Esophagus muscularis mucosa (tissue), 4 donors: Measurements from ENCODE around the gene TACR2. TPM values are rescaled to one million over a fixed set of nuclear protein-coding genes. Genes with fewer than 3 reads are reported as not detected.
A peak's percentile ranks its signal among the peaks of the same experiment; 100 is the strongest.

ENCODE experiments used
- DNase-seq: peaks from one replicate; pipeline ENCODE4 v3.0.0-alpha.2; 2017; ENCODE audit errors: extremely low spot score
- H3K27ac ChIP-seq, 4 donors: fragments of 200-600 bp; sonication (generic); replicated peaks in 1 of 4; 1 replicate in 3 of 4; 2 replicates in 1 of 4; pipeline ENCODE4 v1.5.1; 2016 to 2019; ENCODE audit warnings: mild to moderate bottlenecking in 1 of 4
- H3K27me3 ChIP-seq, 4 donors: fragments of 200-600 bp; sonication (generic); one replicate each; pipeline versions ENCODE4 v1.5.1 to v1.6.0; 2016 to 2019
- H3K36me3 ChIP-seq, 4 donors: fragments of 200-600 bp; sonication (generic); one replicate each; pipeline ENCODE4 v1.5.1; 2016 to 2019
- H3K4me1 ChIP-seq, 4 donors: fragments of 200-600 bp; sonication (generic); one replicate each; pipeline ENCODE4 v1.5.1; 2016 to 2019
- H3K4me3 ChIP-seq, 4 donors: fragments of 200-600 bp; sonication (generic); 1 replicate in 2 of 4; 2 replicates in 2 of 4; pipeline ENCODE4 v1.5.1; 2016 to 2019; ENCODE audit warnings: mild to moderate bottlenecking in 4 of 4, moderate library complexity in 1 of 4
- H3K9me3 ChIP-seq, 4 donors: fragments of 200-600 bp; sonication (generic); 1 replicate in 3 of 4; 2 replicates in 1 of 4; pipeline ENCODE4 v1.5.1; 2016 to 2019
- EP300 ChIP-seq: sonication (generic); formaldehyde crosslinking; IDR thresholded peaks from one replicate; pipeline ENCODE4 v1.6.1; 2017; ENCODE audit warnings: antibody characterized with exemption
- POLR2A ChIP-seq: fragments of 450-650 bp; IDR thresholded peaks from one replicate; pipeline ENCODE4 v1.6.1; 2017; ENCODE audit warnings: antibody characterized with exemption, moderate library complexity, mild to moderate bottlenecking, low read depth
- POLR2AphosphoS5 ChIP-seq, 2 donors: sonication (generic); formaldehyde crosslinking; IDR thresholded peaks; one replicate each; pipeline ENCODE4 v1.6.1; 2017; ENCODE audit warnings: antibody characterized with exemption in 2 of 2
- WGBS: methylation state at CpG from one replicate; pipeline ENCODE4 v1.1.5; 2018; 5-methylcytosine and 5-hydroxymethylcytosine counted together
- intact Hi-C: fragments of 100-400 bp; cut with DNase I; formaldehyde crosslinking; loops from one replicate; pipeline ENCODE4 v1.15.1; 2023
- total RNA-seq, 4 donors: library from RNA; depleted of rRNA; stranded (reverse); fragments of >200 nt; gene quantifications; one replicate each; pipeline versions ENCODE4 v1.1.0 to v1.2.1, GENCODE V29; 2016
- TF ChIP-seq, protein P1 (sequence below), 3 experiments: fragments of 200-600 bp in 2 of 3; fragments of 450-650 bp in 1 of 3; sonication (generic) in 2 of 3; IDR thresholded peaks; one replicate each; pipeline ENCODE4 v1.5.1; 2017 to 2019; ENCODE audit warnings: antibody characterized with exemption in 3 of 3, mild to moderate bottlenecking in 2 of 3, moderate library complexity in 1 of 3

Gene TACR2
- total RNA-seq, 4 donors from 2014 or later, result 51.4 to 72.6 (median 68.1) TPM

DNA sequence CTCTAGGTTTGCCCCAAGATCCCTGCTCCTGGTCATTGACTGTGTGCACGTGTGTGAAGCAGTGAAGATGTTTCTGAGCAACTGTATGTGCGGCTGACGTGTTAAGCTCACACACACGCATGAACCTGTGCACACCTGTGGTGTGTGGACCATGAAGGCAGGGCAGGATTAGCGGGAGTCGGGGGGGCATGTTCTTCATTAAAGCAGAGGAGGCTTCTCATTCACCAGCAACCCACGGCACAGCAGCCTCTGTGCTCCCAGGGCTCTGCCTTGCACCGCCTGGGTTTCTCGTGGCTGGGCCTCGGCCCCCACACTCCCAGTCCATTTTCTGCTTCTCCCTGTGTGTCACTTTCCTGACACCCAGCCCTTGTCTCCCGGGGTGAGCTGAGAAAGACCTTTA, 824 bp upstream of the TACR2 start:
- no peaks in the 10 kb centered on the region for H3K27me3 ChIP-seq
- peak overlapping the region; percentile 43 to 58 (median 48) for H3K4me3 ChIP-seq
- intact Hi-C loops, result no loop called here
- peaks cover 16 to 83% (median 72%) of the 10 kb centered on the region in 4 donors for H3K4me1 ChIP-seq
- H3K9me3 ChIP-seq, result no peaks in the 10 kb centered on the region
- TF ChIP-seq, protein P1, sequence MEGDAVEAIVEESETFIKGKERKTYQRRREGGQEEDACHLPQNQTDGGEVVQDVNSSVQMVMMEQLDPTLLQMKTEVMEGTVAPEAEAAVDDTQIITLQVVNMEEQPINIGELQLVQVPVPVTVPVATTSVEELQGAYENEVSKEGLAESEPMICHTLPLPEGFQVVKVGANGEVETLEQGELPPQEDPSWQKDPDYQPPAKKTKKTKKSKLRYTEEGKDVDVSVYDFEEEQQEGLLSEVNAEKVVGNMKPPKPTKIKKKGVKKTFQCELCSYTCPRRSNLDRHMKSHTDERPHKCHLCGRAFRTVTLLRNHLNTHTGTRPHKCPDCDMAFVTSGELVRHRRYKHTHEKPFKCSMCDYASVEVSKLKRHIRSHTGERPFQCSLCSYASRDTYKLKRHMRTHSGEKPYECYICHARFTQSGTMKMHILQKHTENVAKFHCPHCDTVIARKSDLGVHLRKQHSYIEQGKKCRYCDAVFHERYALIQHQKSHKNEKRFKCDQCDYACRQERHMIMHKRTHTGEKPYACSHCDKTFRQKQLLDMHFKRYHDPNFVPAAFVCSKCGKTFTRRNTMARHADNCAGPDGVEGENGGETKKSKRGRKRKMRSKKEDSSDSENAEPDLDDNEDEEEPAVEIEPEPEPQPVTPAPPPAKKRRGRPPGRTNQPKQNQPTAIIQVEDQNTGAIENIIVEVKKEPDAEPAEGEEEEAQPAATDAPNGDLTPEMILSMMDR (IDR thresholded peaks at IDR 0.05), result no peak
- TF ChIP-seq POLR2AphosphoS5 (IDR thresholded peaks at IDR 0.05), result peak in 1 of 2 donors; percentile 26
- 64% methylated on average over 9 of the region's 11 CpGs for WGBS
- DNase-seq, result no peak
- H3K27ac ChIP-seq, result peak overlapping the region; percentile 95 to 98 (median 97)
- no peaks in the 10 kb centered on the region for H3K36me3 ChIP-seq

DNA sequence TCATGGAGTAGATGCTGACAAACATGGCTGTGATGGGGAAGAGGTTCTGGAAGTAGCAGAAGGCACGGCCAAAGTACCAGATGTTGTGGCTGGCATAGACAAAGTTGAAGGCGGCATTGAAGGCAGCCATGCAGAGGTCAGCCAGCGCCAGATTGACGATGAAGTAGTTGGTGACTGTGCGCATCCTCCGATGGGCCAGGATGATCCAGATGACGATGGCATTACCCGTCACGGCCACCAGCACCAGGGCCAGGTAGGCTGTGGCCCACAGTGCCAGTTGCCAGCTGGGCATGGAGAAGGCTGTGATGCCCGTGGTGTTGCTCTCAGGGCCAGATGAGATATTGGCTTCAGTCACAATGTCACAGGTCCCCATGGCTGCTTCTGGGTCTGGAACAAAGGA, 767 bp downstream of the TACR2 start:
- Histone ChIP-seq H3K4me3 (peak overlapping the region; percentile 43 to 58 (median 48)), H3K27me3 (no peaks in the 10 kb centered on the region), H3K9me3 (no peaks in the 10 kb centered on the region), H3K36me3 (no peaks in the 10 kb centered on the region), H3K4me1 (peaks cover 8 to 84% (median 75%) of the 10 kb centered on the region in 4 donors), H3K27ac (peak overlapping the region; percentile 95 to 98 (median 97))
- WGBS, result 63% methylated on average over 6 of the region's 10 CpGs
- intact Hi-C loops, result no loop called here
- DNase-seq, result no peak
- peak in 1 of 2 donors; percentile 47 for TF ChIP-seq POLR2AphosphoS5 (IDR thresholded peaks at IDR 0.05)
- no peak for TF ChIP-seq POLR2A

DNA sequence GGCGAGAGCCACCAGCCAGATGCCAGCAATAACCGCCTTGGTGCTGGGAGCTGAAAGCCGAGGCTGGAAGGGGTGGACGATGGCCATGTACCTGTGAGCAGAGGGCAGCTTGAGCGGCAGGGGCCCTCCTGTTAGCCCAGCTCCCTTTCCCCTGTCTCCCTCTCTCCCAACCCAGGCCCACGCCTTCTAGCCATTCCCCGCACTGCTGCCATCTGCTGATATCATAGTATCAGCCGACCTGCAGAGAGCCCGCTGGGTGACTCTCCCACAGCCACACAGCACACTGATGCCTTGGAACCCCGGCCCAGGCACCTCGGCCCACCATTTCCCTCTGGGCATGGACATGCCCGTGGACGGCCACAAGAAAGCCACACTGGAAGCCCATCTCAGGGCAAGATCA, 1.7 kb downstream of the TACR2 start:
- Histone ChIP-seq H3K27ac (peak overlapping the region; percentile 95 to 98 (median 97)), H3K36me3 (no peaks in the 10 kb centered on the region), H3K4me3 (peak overlapping the region; percentile 43 to 58 (median 48)), H3K9me3 (no peaks in the 10 kb centered on the region), H3K27me3 (no peaks in the 10 kb centered on the region), H3K4me1 (peaks cover 8 to 82% (median 75%) of the 10 kb centered on the region in 4 donors)
- intact Hi-C loops, result no loop called here
- peak in 1 of 2 donors; percentile 26 for TF ChIP-seq POLR2AphosphoS5 (IDR thresholded peaks at IDR 0.05)
- no peak for TF ChIP-seq EP300
- no peak for DNase-seq
- 74% methylated on average over 10 of the region's 13 CpGs for WGBS

DNA sequence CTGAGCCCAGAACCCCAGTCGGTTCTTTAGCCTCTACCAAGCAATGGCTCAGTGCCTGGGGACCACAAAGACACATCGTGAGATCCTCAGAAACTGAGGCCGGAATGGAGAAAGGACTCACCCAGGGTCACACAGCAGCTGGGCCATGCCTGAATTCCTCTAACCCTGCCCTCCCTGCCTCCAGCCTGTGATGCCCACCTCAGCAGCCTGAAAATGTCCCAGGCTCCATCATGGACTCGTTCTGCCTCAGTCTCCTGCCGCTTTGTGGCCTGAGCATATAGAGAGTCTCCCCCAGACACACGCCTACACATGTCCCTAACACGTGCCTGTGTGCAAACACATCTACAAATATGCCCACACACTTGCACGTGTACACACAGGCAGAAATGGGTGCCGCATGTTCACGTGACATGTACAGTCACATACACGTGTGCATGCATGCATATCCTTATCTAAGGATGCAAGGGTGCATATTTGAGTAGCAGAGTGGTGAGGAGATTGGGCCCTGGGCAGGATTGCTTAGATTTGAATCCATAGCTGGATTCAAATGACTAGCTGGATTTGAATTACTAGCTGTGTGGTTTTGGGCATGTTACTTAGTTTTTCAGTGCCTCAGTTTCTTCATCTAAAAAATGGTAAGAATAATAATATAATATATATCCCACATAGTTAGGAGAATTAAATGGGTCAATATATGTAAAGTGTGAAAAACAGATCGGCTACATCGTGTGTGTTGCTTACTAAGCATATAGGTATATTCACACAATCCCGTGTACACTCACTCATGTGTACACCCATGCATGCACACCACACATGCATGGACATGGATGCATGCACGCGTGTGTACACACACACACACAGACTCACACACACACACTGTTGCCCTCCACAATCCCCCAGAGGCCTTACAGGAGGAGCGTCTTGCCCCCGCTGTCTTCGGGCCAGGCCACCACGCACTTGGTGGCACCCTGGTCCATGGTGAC, 2.4 kb downstream of the TACR2 start:
- Histone ChIP-seq H3K27ac (peak overlapping the region; percentile 95 to 98 (median 97)), H3K4me3 (peak overlapping the region; percentile 43 to 58 (median 48)), H3K4me1 (peaks cover 9 to 78% (median 71%) of the 10 kb centered on the region in 4 donors), H3K27me3 (no peaks in the 10 kb centered on the region), H3K9me3 (no peaks in the 10 kb centered on the region), H3K36me3 (no peaks in the 10 kb centered on the region)
- intact Hi-C loops, result no loop called here
- no peak for DNase-seq
- 80% methylated on average over 20 of the region's 20 CpGs for WGBS
- no peak for TF ChIP-seq POLR2AphosphoS5 (IDR thresholded peaks at IDR 0.05)
- TF ChIP-seq EP300, result no peak
- TF ChIP-seq, protein P1 (IDR thresholded peaks at IDR 0.05), result no peak
- TF ChIP-seq POLR2A, result no peak

DNA sequence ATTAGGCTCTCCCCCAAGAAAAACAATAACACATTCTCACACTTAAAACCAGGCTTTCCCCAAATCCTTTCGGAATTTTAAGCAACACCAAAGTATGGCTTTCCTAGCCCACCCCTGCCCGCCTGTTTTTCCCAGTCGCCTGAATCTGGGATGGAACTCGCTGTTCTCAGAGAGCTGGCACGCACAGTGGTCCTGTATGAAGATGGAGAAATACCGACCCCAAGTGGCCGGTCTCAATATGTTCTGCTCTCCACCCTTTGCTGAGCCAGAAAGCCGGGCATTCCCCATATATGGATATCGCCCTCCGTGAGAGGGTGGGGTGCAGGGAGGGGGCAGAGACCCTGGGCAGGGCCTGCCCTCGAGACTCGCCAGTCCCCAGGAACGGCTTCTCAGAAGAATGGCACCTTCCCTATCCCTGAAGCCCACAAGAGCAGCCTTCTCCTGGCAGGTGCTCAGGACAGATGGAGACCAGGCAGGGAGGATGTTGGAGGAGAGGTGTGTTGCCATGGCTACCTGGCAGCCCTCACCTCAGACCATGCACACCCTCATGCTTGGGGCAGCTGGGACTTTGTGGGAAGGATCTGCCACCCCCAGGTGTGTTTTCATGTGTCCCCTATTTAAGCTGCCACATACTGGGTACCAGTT, 3.4 kb downstream of the TACR2 start:
- TF ChIP-seq EP300, result no peak
- TF ChIP-seq, protein P1 (IDR thresholded peaks at IDR 0.05), result peak; percentile 71 to 88 (median 82)
- TF ChIP-seq POLR2AphosphoS5 (IDR thresholded peaks at IDR 0.05), result peak; percentile 63 to 73
- peak overlapping the region; percentile 43 to 58 (median 48) for H3K4me3 ChIP-seq
- H3K27me3 ChIP-seq, result no peaks in the 10 kb centered on the region
- H3K27ac ChIP-seq, result peak overlapping the region; percentile 95 to 98 (median 97)
- peaks cover 14 to 76% (median 67%) of the 10 kb centered on the region in 4 donors for H3K4me1 ChIP-seq
- H3K9me3 ChIP-seq, result no peaks in the 10 kb centered on the region
- DNase-seq, result peak; percentile 95
- H3K36me3 ChIP-seq, result no peaks in the 10 kb centered on the region
- intact Hi-C loops, result no loop called here
- 2% methylated on average over 7 of the region's 13 CpGs for WGBS
